Ovary (tissue), 9 donors: ENCODE data around the gene HSPBP1. TPM values are rescaled to one million over a fixed set of nuclear protein-coding genes. Genes with fewer than 3 reads are reported as not detected.

Experiments used
- DNase-seq, 5 donors: peaks; one replicate each; pipeline ENCODE4 v3.0.0-alpha.2; 2019 to 2020
- H3K27ac ChIP-seq, 2 donors: fragments of 200-600 bp; one replicate each; pipeline versions ENCODE4 v1.5.1 to v1.8.0; 2019 to 2022
- H3K27me3 ChIP-seq: fragments of 200-600 bp; one replicate; pipeline ENCODE4 v1.8.0; 2022
- H3K36me3 ChIP-seq: fragments of 200-600 bp; sonication (generic); one replicate; pipeline ENCODE4 v1.5.1; 2019
- H3K4me1 ChIP-seq: one replicate; pipeline ENCODE4 v1.8.1; 2013; ENCODE audit warnings: mild to moderate bottlenecking, moderate library complexity; ENCODE audit not compliant: insufficient read depth
- H3K4me3 ChIP-seq: fragments of 200-600 bp; sonication (generic); one replicate; pipeline ENCODE4 v1.5.1; 2017
- H3K9me3 ChIP-seq, 2 donors: fragments of 200-600 bp in 1 of 2; sonication (generic) in 1 of 2; one replicate each; pipeline versions ENCODE4 v1.5.1 to v1.8.1; 2013 to 2019; ENCODE audit warnings: mild to moderate bottlenecking in 1 of 2, moderate library complexity in 1 of 2
- EP300 ChIP-seq: sonication (generic); formaldehyde crosslinking; IDR thresholded peaks from one replicate; pipeline ENCODE4 v1.6.1; 2017; ENCODE audit warnings: antibody characterized with exemption
- POLR2A ChIP-seq: fragments of 450-650 bp; IDR thresholded peaks from one replicate; pipeline ENCODE4 v1.6.1; 2017; ENCODE audit warnings: antibody characterized with exemption, mild to moderate bottlenecking, moderate library complexity
- WGBS, 3 donors: extraction: QIAGEN DNeasy Blood & Tissue Kit in 1 of 3; methylation state at CpG; one replicate each; pipeline versions ENCODE4 v1.1.5 to v1.1.7; 2013 to 2017; 5-methylcytosine and 5-hydroxymethylcytosine counted together
- intact Hi-C, 4 donors: fragments of 100-400 bp; cut with DNase I; formaldehyde crosslinking; loops; one replicate each; pipeline versions ENCODE4 v1.11.0 to v1.15.1; 2022 to 2023
- polyA plus RNA-seq, 2 donors: library from polyadenylated mRNA; stranded (reverse); fragments of 200-250 nt in 1 of 2; fragments of 350-450 nt in 1 of 2; fragmentation: Illumina TruSeq in 1 of 2; extraction: RNeasy Lipid Tissue Mini Kit (QIAGEN cat#74804) in 1 of 2; gene quantifications; one replicate each; pipeline ENCODE4 v1.2.3, GENCODE V29; 2013 to 2014
- total RNA-seq, 7 donors: library from RNA; depleted of rRNA in 2 of 7; stranded (reverse); fragments of >200 nt in 2 of 7; fragmentation: NEBNext Ultra II Directional in 3 of 7; extraction: Animal tissue kit (Norgen Biotek cat#: 25700) in 3 of 7; gene quantifications; one replicate each; pipeline versions ENCODE4 v1.1.0 to v1.2.4, GENCODE V29; 2016 to 2023
- TF ChIP-seq, protein P1 (sequence below), 3 donors: fragments of 450-650 bp in 2 of 3; fragments of 200-600 bp in 1 of 3; IDR thresholded peaks; one replicate each; pipeline versions ENCODE4 v1.5.1 to v1.8.0; 2016 to 2022; ENCODE audit warnings: antibody characterized with exemption in 3 of 3, mild to moderate bottlenecking in 1 of 3
- donor health status: DM: no; HTN: no; CAD: no; lungs with moderate emphysema.
- donor health status: DM: no; HTN: no; CAD: no.
- donor health status: Bipolar disorder and iron deficiency.
- donor health status: DM: yes; HTN: yes; CAD: no.
- donor health status: DM: no; HTN: no; CAD: no.
- donor health status: DM: yes; HTN: yes; CAD: no.

Gene HSPBP1
- total and polyA plus RNA-seq, 9 donors, result 3.6 to 40.7 (median 31.8) TPM

DNA sequence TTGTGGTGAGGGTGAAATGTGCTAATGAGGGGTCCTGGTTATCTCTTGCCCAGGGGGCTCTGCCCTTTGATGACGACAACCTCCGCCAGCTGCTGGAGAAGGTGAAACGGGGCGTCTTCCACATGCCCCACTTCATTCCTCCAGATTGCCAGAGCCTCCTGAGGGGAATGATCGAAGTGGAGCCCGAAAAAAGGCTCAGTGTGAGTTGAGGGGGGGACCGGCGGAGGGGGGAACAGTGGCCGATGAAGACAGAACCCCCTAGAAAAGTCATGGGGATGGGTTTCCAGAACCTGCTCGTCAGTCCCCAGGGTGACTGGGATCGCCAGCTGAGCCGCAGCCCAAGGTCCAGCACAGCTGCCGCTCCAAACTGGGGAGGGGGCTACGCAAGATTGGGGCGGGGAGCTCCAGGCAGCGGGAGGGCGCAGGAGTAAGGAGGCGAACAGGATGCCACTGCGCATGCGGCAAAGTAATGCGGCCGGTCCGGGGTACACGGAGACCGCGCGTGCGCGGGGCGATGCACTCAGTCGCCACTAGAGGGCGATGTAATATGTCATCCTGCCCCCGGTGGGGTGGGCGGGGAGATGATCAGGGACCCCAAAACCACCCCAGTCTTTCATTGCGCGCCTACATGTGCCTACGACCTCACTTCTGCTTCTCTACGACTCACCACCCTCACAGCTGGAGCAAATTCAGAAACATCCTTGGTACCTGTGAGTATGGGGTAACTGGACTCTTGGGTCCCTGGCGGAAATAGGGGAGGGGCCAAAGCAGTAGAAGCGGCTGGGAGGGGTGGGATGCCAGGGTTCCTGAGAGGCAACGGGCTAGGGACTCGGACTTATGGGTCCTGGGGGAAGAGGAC, 21.8 kb upstream of the HSPBP1 start:
- TF ChIP-seq, protein P1, sequence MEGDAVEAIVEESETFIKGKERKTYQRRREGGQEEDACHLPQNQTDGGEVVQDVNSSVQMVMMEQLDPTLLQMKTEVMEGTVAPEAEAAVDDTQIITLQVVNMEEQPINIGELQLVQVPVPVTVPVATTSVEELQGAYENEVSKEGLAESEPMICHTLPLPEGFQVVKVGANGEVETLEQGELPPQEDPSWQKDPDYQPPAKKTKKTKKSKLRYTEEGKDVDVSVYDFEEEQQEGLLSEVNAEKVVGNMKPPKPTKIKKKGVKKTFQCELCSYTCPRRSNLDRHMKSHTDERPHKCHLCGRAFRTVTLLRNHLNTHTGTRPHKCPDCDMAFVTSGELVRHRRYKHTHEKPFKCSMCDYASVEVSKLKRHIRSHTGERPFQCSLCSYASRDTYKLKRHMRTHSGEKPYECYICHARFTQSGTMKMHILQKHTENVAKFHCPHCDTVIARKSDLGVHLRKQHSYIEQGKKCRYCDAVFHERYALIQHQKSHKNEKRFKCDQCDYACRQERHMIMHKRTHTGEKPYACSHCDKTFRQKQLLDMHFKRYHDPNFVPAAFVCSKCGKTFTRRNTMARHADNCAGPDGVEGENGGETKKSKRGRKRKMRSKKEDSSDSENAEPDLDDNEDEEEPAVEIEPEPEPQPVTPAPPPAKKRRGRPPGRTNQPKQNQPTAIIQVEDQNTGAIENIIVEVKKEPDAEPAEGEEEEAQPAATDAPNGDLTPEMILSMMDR (IDR thresholded peaks at IDR 0.05), result peak; percentile 88 to 93 (median 89)
- TF ChIP-seq EP300, result no peak
- no peak for TF ChIP-seq POLR2A
- DNase-seq, result peak; percentile 86 to 93 (median 91)
- H3K36me3 ChIP-seq, result no peaks in the 10 kb centered on the region
- no peak overlapping the region for H3K27ac ChIP-seq
- no peaks in the 10 kb centered on the region for H3K9me3 ChIP-seq
- H3K27me3 ChIP-seq, result no peaks in the 10 kb centered on the region
- 10 to 12% (median 11%) methylated on average over 41 to 42 of the region's 42 CpGs for WGBS, 3 donors
- peaks cover 1% of the 10 kb centered on the region for H3K4me1 ChIP-seq
- intact Hi-C loops, result loop anchor here in 2 of 4 donors (5.0 to 10.0 kb wide), 3 partner anchors 81 to 203 kb away; partner anchors contain the start of genes TMEM238 (in 2 of the 2) and RPL28 (in 1 of the 2)
- peak overlapping the region; percentile 28 for H3K4me3 ChIP-seq

DNA sequence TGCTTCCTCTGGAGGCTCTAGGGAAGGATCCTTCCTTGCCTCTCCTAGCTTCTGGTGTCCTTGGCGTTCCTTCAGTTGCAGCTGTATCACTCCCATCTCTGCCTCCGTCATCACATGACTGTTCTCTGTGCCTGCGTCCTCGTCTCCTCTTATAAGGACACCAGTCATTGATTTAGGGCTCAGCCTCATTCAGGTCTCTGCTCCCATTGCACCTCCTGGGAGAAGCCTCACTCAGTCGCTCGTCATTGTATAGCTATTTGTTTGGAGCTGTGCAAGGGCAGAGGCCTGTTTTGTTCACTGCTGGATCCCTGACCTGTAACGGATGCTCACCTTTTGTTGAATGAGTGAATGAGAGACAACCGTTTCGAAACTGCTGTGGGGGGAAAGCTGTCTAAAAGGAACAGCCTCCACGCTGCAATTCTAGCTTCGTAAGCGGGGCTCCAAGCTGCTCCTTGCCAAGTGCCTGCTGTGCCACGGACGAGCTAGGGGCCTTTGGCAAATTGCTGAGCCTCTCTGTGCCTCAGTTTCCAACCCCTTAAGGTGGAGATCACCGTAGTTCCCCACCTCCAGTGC, 21.1 kb upstream of the HSPBP1 start:
- Histone ChIP-seq H3K27me3 (no peaks in the 10 kb centered on the region), H3K9me3 (no peaks in the 10 kb centered on the region), H3K4me1 (peaks cover 1% of the 10 kb centered on the region), H3K36me3 (no peaks in the 10 kb centered on the region), H3K4me3 (no peak overlapping the region), H3K27ac (no peak overlapping the region)
- TF ChIP-seq, protein P1 (IDR thresholded peaks at IDR 0.05), result no peak
- no peak for TF ChIP-seq POLR2A
- no peak for TF ChIP-seq EP300
- 65 to 72% (median 66%) methylated on average over 15 of the region's 15 CpGs for WGBS, 3 donors
- intact Hi-C loops, result loop anchor here in 2 of 4 donors (5.0 to 10.0 kb wide), 3 partner anchors 81 to 204 kb away; partner anchors contain the start of genes TMEM238 (in 2 of the 2) and RPL28 (in 1 of the 2)
- no peak for DNase-seq

DNA sequence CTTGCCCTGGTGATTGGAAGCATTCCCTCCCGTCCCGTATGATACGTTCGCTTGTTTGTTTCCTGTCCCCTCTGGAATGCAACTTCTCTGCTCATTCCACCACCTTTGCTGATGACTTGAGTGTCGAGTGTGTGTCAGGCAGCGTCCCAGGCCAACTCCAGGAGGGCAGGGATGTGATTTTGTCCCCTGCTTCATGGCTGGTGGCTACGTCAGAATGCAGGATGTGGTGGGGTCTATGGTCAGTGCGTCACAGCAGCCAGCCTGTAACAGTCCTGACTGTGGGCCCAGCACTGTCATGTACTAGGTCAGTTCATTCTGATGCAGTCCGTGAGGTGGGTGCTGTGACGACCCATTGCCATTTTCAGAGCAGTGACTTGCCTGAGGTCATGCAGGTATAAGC, 20.1 kb upstream of the HSPBP1 start:
- no peak for DNase-seq
- Histone ChIP-seq H3K4me3 (no peak overlapping the region), H3K27ac (no peak overlapping the region), H3K4me1 (peaks cover 1% of the 10 kb centered on the region), H3K36me3 (no peaks in the 10 kb centered on the region), H3K27me3 (no peaks in the 10 kb centered on the region), H3K9me3 (no peaks in the 10 kb centered on the region)
- TF ChIP-seq, protein P1 (IDR thresholded peaks at IDR 0.05), result no peak
- TF ChIP-seq EP300, result no peak
- TF ChIP-seq POLR2A, result no peak
- 86 to 89% (median 88%) methylated on average over 10 of the region's 10 CpGs for WGBS, 3 donors
- intact Hi-C loops, result loop anchor here in 2 of 4 donors (5.0 to 10.0 kb wide), 3 partner anchors 82 to 205 kb away; partner anchors contain the start of genes TMEM238 (in 2 of the 2) and RPL28 (in 1 of the 2)

DNA sequence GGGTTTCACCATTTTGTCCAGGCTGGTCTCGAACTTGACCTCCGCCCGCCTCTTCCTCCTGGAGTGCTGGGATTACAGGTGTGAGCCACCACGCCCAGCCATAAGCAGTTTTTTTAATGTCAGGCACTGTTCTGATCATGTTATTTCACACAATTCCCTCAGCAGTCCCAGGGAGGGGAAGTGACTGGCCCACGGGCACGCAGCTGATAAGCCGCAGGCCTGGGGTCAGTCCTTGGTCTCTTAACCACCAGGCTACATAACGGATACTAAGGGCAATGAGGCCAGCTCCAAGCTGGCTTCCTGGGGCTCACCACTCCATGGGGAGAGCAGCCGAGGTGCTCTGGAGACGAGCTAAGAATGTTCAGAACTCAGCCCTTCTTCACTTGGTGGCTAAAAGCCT, 17.4 kb upstream of the HSPBP1 start:
- 93 to 95% (median 93%) methylated on average over 10 of the region's 10 CpGs for WGBS, 3 donors
- H3K36me3 ChIP-seq, result no peaks in the 10 kb centered on the region
- intact Hi-C loops, result no loop called here

More for the DNA sequence above, 17.4 kb upstream of the HSPBP1 start:
- peaks cover 1% of the 10 kb centered on the region for H3K4me1 ChIP-seq
- no peak overlapping the region for H3K4me3 ChIP-seq
- DNase-seq, result no peak
- H3K27me3 ChIP-seq, result no peaks in the 10 kb centered on the region
- TF ChIP-seq, protein P1 (IDR thresholded peaks at IDR 0.05), result no peak
- TF ChIP-seq EP300, result no peak
- TF ChIP-seq POLR2A, result no peak
- no peaks in the 10 kb centered on the region for H3K9me3 ChIP-seq
- H3K27ac ChIP-seq, result no peak overlapping the region
